ENCODE measurements around the gene TBX10.
"Not testable (repeated sequence)": the region's sequence is repeated elsewhere in the genome, so short reads cannot be mapped to it uniquely, and the experiment has no call there.

The TBX10 gene

GRCh38 chr11:67627812-67628624 is 11.5 kb downstream of the TBX10 start:
- Histone ChIP-seq H2AK5ac (ENCODE audit: low read length) (no peak overlapping the region), H3K14ac (ENCODE audit: low read length) (no peak overlapping the region), H3K27ac (ENCODE audit: low read depth, low read length) (no peak overlapping the region), H3K4me2 (ENCODE audit: low read length) (no peak overlapping the region), H3K23ac (ENCODE audit: low read length) (no peak overlapping the region), H3K36me3 (ENCODE audit: control insufficient read depth in 1 of 2, insufficient read depth in 2 of 2, low read length in 2 of 2) (no peaks in the 10 kb centered on the region), H3K79me2 (ENCODE audit: control insufficient read depth, insufficient read depth, low read length, poor library complexity) (peaks cover 2% of the 10 kb centered on the region), H2BK5ac (ENCODE audit: low read depth, low read length, poor library complexity) (no peak overlapping the region), H3K4me3 (ENCODE audit: low read depth, low read length) (no peak overlapping the region), H3K4ac (ENCODE audit: low read depth, low read length) (no peak overlapping the region), H2BK12ac (ENCODE audit: low read length) (no peak overlapping the region), H4K12ac (ENCODE audit: low read depth, low read length) (no peak overlapping the region), H3K9me3 (ENCODE audit: insufficient read depth, low read depth, low read length) (no peaks in the 10 kb centered on the region), H2AFZ (ENCODE audit: insufficient read depth, low read length, poor library complexity) (no peak overlapping the region), H3K79me1 (ENCODE audit: low read length) (peaks cover 9% of the 10 kb centered on the region), H3K9ac (ENCODE audit: low read length) (no peak overlapping the region), H2BK120ac (ENCODE audit: insufficient read depth, low read length, poor library complexity) (no peak overlapping the region), H3K27me3 (ENCODE audit: insufficient read depth, low read length) (no peaks in the 10 kb centered on the region), H4K8ac (ENCODE audit: low read depth, low read length) (no peak overlapping the region), H4K91ac (ENCODE audit: low read depth, low read length) (no peak overlapping the region), H3K18ac (ENCODE audit: low read length) (no peak overlapping the region), H3K4me1 (ENCODE audit: control insufficient read depth in 1 of 2, insufficient read depth in 2 of 2, low read length in 2 of 2) (peaks cover 7 to 10% of the 10 kb centered on the region in 2 experiments)
- no peak for DNase-seq
- no CpG with 5 or more reads among the region's 15 CpGs for WGBS (ENCODE audit: extremely low coverage, insufficient coverage, insufficient read length)

DNA sequence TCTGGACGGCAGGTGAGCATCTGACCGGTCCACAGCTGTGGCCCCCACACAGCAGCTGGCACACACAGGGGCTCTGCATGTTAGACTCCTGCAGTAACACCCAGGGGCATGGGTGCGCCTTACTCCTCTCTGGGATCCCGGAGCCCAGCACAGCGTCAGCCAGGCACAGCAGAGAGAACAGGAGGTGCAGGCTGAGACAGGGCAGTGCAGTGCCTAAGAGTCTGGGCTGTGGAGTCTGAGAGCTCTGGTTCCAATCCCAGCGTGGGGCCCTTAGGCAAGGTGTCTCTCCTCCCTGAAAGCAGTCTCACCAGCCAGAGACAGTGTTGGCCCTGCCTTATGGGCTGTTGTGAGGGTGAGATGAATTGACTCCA is 12.1 kb downstream of the TBX10 start:
- WGBS (ENCODE audit: extremely low coverage, insufficient coverage, insufficient read length) = no CpG with 5 or more reads among the region's 6 CpGs
- H3K4ac ChIP-seq (ENCODE audit: low read depth, low read length) = no peak overlapping the region

GRCh38 chr11:67626970-67627369 is 12.6 kb downstream of the TBX10 start:
- no peak overlapping the region for H3K27ac ChIP-seq (ENCODE audit: low read depth, low read length)
- DNase-seq = no peak
- no peak overlapping the region for H4K8ac ChIP-seq (ENCODE audit: low read depth, low read length)
- H2AFZ ChIP-seq (ENCODE audit: insufficient read depth, low read length, poor library complexity) = no peak overlapping the region
- no peak overlapping the region for H2AK5ac ChIP-seq (ENCODE audit: low read length)
- H4K91ac ChIP-seq (ENCODE audit: low read depth, low read length) = no peak overlapping the region
- no peak overlapping the region for H3K14ac ChIP-seq (ENCODE audit: low read length)
- H3K4ac ChIP-seq (ENCODE audit: low read depth, low read length) = no peak overlapping the region
- no peak overlapping the region for H3K9ac ChIP-seq (ENCODE audit: low read length)
- no peaks in the 10 kb centered on the region for H3K9me3 ChIP-seq (ENCODE audit: insufficient read depth, low read depth, low read length)
- H3K36me3 ChIP-seq (ENCODE audit: control insufficient read depth in 1 of 2, insufficient read depth in 2 of 2, low read length in 2 of 2) = no peaks in the 10 kb centered on the region
- H3K23ac ChIP-seq (ENCODE audit: low read length) = no peak overlapping the region
- peaks cover 9% of the 10 kb centered on the region for H3K79me1 ChIP-seq (ENCODE audit: low read length)
- H4K12ac ChIP-seq (ENCODE audit: low read depth, low read length) = no peak overlapping the region
- H2BK12ac ChIP-seq (ENCODE audit: low read length) = no peak overlapping the region
- no peaks in the 10 kb centered on the region for H3K27me3 ChIP-seq (ENCODE audit: insufficient read depth, low read length)
- H3K4me1 ChIP-seq (ENCODE audit: control insufficient read depth in 1 of 2, insufficient read depth in 2 of 2, low read length in 2 of 2) = peaks cover 7 to 10% of the 10 kb centered on the region in 2 experiments
- peaks cover 2% of the 10 kb centered on the region for H3K79me2 ChIP-seq (ENCODE audit: control insufficient read depth, insufficient read depth, low read length, poor library complexity)
- H3K4me3 ChIP-seq (ENCODE audit: low read depth, low read length) = no peak overlapping the region
- no CpG with 5 or more reads among the region's 10 CpGs for WGBS (ENCODE audit: extremely low coverage, insufficient coverage, insufficient read length)
- no peak overlapping the region for H2BK5ac ChIP-seq (ENCODE audit: low read depth, low read length, poor library complexity)
- H3K4me2 ChIP-seq (ENCODE audit: low read length) = no peak overlapping the region
- H3K18ac ChIP-seq (ENCODE audit: low read length) = no peak overlapping the region
- H2BK120ac ChIP-seq (ENCODE audit: insufficient read depth, low read length, poor library complexity) = no peak overlapping the region

More for the DNA sequence above, 12.1 kb downstream of the TBX10 start:
- H3K4me2 ChIP-seq (ENCODE audit: low read length) = no peak overlapping the region
- peaks cover 7 to 10% of the 10 kb centered on the region in 2 experiments for H3K4me1 ChIP-seq (ENCODE audit: control insufficient read depth in 1 of 2, insufficient read depth in 2 of 2, low read length in 2 of 2)
- H3K18ac ChIP-seq (ENCODE audit: low read length) = no peak overlapping the region
- no peak overlapping the region for H3K4me3 ChIP-seq (ENCODE audit: low read depth, low read length)
- no peak overlapping the region for H2AFZ ChIP-seq (ENCODE audit: insufficient read depth, low read length, poor library complexity)
- H3K9ac ChIP-seq (ENCODE audit: low read length) = no peak overlapping the region
- H4K8ac ChIP-seq (ENCODE audit: low read depth, low read length) = no peak overlapping the region
- H2BK120ac ChIP-seq (ENCODE audit: insufficient read depth, low read length, poor library complexity) = no peak overlapping the region
- no peaks in the 10 kb centered on the region for H3K27me3 ChIP-seq (ENCODE audit: insufficient read depth, low read length)
- no peak overlapping the region for H2BK12ac ChIP-seq (ENCODE audit: low read length)
- H3K23ac ChIP-seq (ENCODE audit: low read length) = no peak overlapping the region
- no peak overlapping the region for H4K12ac ChIP-seq (ENCODE audit: low read depth, low read length)
- H2BK5ac ChIP-seq (ENCODE audit: low read depth, low read length, poor library complexity) = no peak overlapping the region
- H3K79me2 ChIP-seq (ENCODE audit: control insufficient read depth, insufficient read depth, low read length, poor library complexity) = peaks cover 2% of the 10 kb centered on the region
- no peaks in the 10 kb centered on the region for H3K9me3 ChIP-seq (ENCODE audit: insufficient read depth, low read depth, low read length)
- DNase-seq = no peak
- H3K27ac ChIP-seq (ENCODE audit: low read depth, low read length) = no peak overlapping the region
- H3K79me1 ChIP-seq (ENCODE audit: low read length) = peaks cover 9% of the 10 kb centered on the region
- no peak overlapping the region for H4K91ac ChIP-seq (ENCODE audit: low read depth, low read length)
- H3K36me3 ChIP-seq (ENCODE audit: control insufficient read depth in 1 of 2, insufficient read depth in 2 of 2, low read length in 2 of 2) = no peaks in the 10 kb centered on the region
- no peak overlapping the region for H3K14ac ChIP-seq (ENCODE audit: low read length)
- H2AK5ac ChIP-seq (ENCODE audit: low read length) = no peak overlapping the region

- not testable (repeated sequence) for H2AFZ ChIP-seq (ENCODE audit: insufficient read depth, low read length, poor library complexity); H3K23ac ChIP-seq (ENCODE audit: low read length); H4K8ac ChIP-seq (ENCODE audit: low read depth, low read length); DNase-seq; H3K9me3 ChIP-seq (ENCODE audit: insufficient read depth, low read depth, low read length); H3K4me1 ChIP-seq (ENCODE audit: control insufficient read depth in 1 of 2, insufficient read depth in 2 of 2, low read length in 2 of 2); H2BK5ac ChIP-seq (ENCODE audit: low read depth, low read length, poor library complexity); H3K79me2 ChIP-seq (ENCODE audit: control insufficient read depth, insufficient read depth, low read length, poor library complexity); H2BK12ac ChIP-seq (ENCODE audit: low read length); H3K4me2 ChIP-seq (ENCODE audit: low read length); H3K14ac ChIP-seq (ENCODE audit: low read length); H3K79me1 ChIP-seq (ENCODE audit: low read length); H3K27ac ChIP-seq (ENCODE audit: low read depth, low read length); H3K4ac ChIP-seq (ENCODE audit: low read depth, low read length); H4K91ac ChIP-seq (ENCODE audit: low read depth, low read length); H2AK5ac ChIP-seq (ENCODE audit: low read length); H3K9ac ChIP-seq (ENCODE audit: low read length); H3K27me3 ChIP-seq (ENCODE audit: insufficient read depth, low read length); H4K12ac ChIP-seq (ENCODE audit: low read depth, low read length); H3K18ac ChIP-seq (ENCODE audit: low read length); H3K4me3 ChIP-seq (ENCODE audit: low read depth, low read length); H2BK120ac ChIP-seq (ENCODE audit: insufficient read depth, low read length, poor library complexity); H3K36me3 ChIP-seq (ENCODE audit: control insufficient read depth in 1 of 2, insufficient read depth in 2 of 2, low read length in 2 of 2)
- WGBS (ENCODE audit: extremely low coverage, insufficient coverage, insufficient read length) = no CpG with 5 or more reads among the region's 10 CpGs
Observed at GRCh38 chr11:67626131-67626833, 13.3 kb downstream of the TBX10 start.
